ENCODE measurements around the gene BLID. TPM values are rescaled to one million over a fixed set of nuclear protein-coding genes. Genes with fewer than 3 reads are reported as not detected.

Gene BLID
- total and polyA plus RNA-seq, 8 donors, result 0.55 to 0.79 TPM; not detected in 6

- Histone ChIP-seq H3K27ac (no peak overlapping the region), H3K9me3 (no peaks in the 10 kb centered on the region), H3K27me3 (no peaks in the 10 kb centered on the region), H3K4me3 (no peak overlapping the region), H3K4me1 (no peaks in the 10 kb centered on the region), H3K36me3 (no peaks in the 10 kb centered on the region)
- DNase-seq (no peak), ATAC-seq (no peak)
- TF ChIP-seq CTCF (IDR thresholded peaks at IDR 0.05), result no peak
- intact Hi-C loops (cut with DNase I), result no loop called here
Observed at GRCh38 chr11:122075016-122075415, 41.0 kb downstream of the BLID start.

- intact Hi-C loops (cut with DNase I), result no loop called here
- no peak overlapping the region for H3K4me3 ChIP-seq
- no peak for TF ChIP-seq CTCF (IDR thresholded peaks at IDR 0.05)
- no peaks in the 10 kb centered on the region for H3K36me3 ChIP-seq
- H3K4me1 ChIP-seq, result no peaks in the 10 kb centered on the region
- H3K27ac ChIP-seq, result no peak overlapping the region
- no peak for ATAC-seq
- no peak for DNase-seq
- no peaks in the 10 kb centered on the region for H3K27me3 ChIP-seq
- no peaks in the 10 kb centered on the region for H3K9me3 ChIP-seq
Observed at GRCh38 chr11:122074022-122074421, 42.0 kb downstream of the BLID start.

GRCh38 chr11:122071709-122072202, 44.3 kb downstream of the BLID start:
- H3K4me3 ChIP-seq, result no peak overlapping the region
- H3K9me3 ChIP-seq, result no peaks in the 10 kb centered on the region
- H3K4me1 ChIP-seq, result no peaks in the 10 kb centered on the region
- H3K36me3 ChIP-seq, result no peaks in the 10 kb centered on the region
- no peak for TF ChIP-seq CTCF (IDR thresholded peaks at IDR 0.05)
- H3K27me3 ChIP-seq, result no peaks in the 10 kb centered on the region
- DNase-seq (peak in 1 of 4 donors; percentile 26), ATAC-seq (no peak)
- intact Hi-C loops (cut with DNase I), result no loop called here
- no peak overlapping the region for H3K27ac ChIP-seq

GRCh38 chr11:122069707-122070360, 46.2 kb downstream of the BLID start:
- peak; percentile 59 for ATAC-seq
- Histone ChIP-seq H3K27me3 (no peaks in the 10 kb centered on the region), H3K4me1 (no peaks in the 10 kb centered on the region), H3K27ac (no peak overlapping the region), H3K36me3 (no peaks in the 10 kb centered on the region), H3K4me3 (no peak overlapping the region), H3K9me3 (no peaks in the 10 kb centered on the region)
- intact Hi-C loops (cut with DNase I), result no loop called here
- TF ChIP-seq CTCF (IDR thresholded peaks at IDR 0.05), result no peak
- peak in 3 of 4 donors; percentile 59 to 82 (median 66) for DNase-seq

GRCh38 chr11:122068837-122069236, 47.2 kb downstream of the BLID start:
- Histone ChIP-seq H3K4me1 (no peaks in the 10 kb centered on the region), H3K36me3 (no peaks in the 10 kb centered on the region), H3K27ac (no peak overlapping the region), H3K9me3 (no peaks in the 10 kb centered on the region), H3K4me3 (no peak overlapping the region), H3K27me3 (no peaks in the 10 kb centered on the region)
- ATAC-seq (no peak), DNase-seq (no peak)
- no peak for TF ChIP-seq CTCF (IDR thresholded peaks at IDR 0.05)
- intact Hi-C loops (cut with DNase I), result no loop called here
